Measurements from ENCODE around the gene SPEM2. TPM values are rescaled to one million over a fixed set of nuclear protein-coding genes. Genes with fewer than 3 reads are reported as not detected.

Gene SPEM2
- total and polyA plus RNA-seq, 2 of the 4 experiments (the other 2 are of a cell fraction) = not detected

DNA sequence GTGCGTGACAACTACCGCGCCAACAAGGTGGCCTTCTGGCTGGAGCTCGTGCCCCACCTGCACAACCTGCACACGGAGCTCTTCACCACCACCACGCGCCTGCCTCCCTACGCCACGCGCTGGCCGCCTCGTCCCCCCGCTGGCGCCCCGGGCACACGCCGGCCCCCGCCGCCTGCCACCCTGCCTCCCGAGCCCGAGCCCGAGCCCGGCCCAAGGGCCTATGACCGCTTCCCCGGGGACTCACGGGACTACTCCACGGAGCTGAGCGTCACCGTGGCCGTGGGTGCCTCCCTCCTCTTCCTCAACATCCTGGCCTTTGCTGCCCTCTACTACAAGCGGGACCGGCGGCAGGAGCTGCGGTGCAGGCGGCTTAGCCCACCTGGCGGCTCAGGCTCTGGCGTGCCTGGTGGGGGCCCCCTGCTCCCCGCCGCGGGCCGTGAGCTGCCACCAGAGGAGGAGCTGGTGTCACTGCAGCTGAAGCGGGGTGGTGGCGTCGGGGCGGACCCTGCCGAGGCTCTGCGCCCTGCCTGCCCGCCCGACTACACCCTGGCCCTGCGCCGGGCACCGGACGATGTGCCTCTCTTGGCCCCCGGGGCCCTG is 8.3 kb upstream of the SPEM2 start:
- ATAC-seq (ENCODE audit: low read depth) (no peak), DNase-seq (no peak)
- Histone ChIP-seq H2AK9ac (replicated peaks; ENCODE audit: low read depth, low read length, poor library complexity) (peak overlapping the region; percentile 0), H3K23ac (ENCODE audit: low read depth, low read length) (no peak overlapping the region), H3K9me3 (ENCODE audit: control insufficient read depth, insufficient read depth, low read length) (no peaks in the 10 kb centered on the region), H3K27ac (ENCODE audit: insufficient read depth, low read length) (no peak overlapping the region), H3K18ac (ENCODE audit: low read depth, low read length) (no peak overlapping the region), H3K4me3 (ENCODE audit: insufficient read depth, low read depth, low read length) (no peak overlapping the region), H3K56ac (ENCODE audit: extremely low read depth, insufficient read depth, low read length) (no peak overlapping the region), H2AFZ (replicated peaks; ENCODE audit: low read length, poor library complexity) (no peak overlapping the region), H2BK5ac (ENCODE audit: low read depth, low read length, poor library complexity, severe bottlenecking) (no peak overlapping the region), H2BK15ac (ENCODE audit: low read depth, low read length) (no peak overlapping the region), H3K27me3 (ENCODE audit: control insufficient read depth, insufficient read depth, low read length) (no peaks in the 10 kb centered on the region), H4K20me1 (ENCODE audit: insufficient read depth, low read length) (peaks cover 7% of the 10 kb centered on the region; the same call in 1 of the 2 replicates), H2BK20ac (ENCODE audit: low read depth, low read length) (no peak overlapping the region), H2BK120ac (ENCODE audit: low read depth, low read length) (no peak overlapping the region), H2AK5ac (ENCODE audit: low read depth, low read length) (no peak overlapping the region), H4K5ac (ENCODE audit: low read depth, low read length) (no peak overlapping the region), H3K36me3 (ENCODE audit: control insufficient read depth, insufficient read depth, low read length) (peaks cover 27% of the 10 kb centered on the region), H3K14ac (replicated peaks; ENCODE audit: low read depth, low read length) (no peak overlapping the region), H4K8ac (ENCODE audit: low read depth in 2 of 2, low read length in 2 of 2) (no peak overlapping the region), H3K4ac (ENCODE audit: low read depth, low read length) (no peak overlapping the region), H3K9me1 (ENCODE audit: insufficient read depth, low read length) (peaks cover 2% of the 10 kb centered on the region; the same call in 1 of the 2 replicates), H3K4me2 (ENCODE audit: low read depth, low read length) (no peak overlapping the region), H4K91ac (ENCODE audit: insufficient read depth, low read depth, low read length) (no peak overlapping the region), H3K9ac (ENCODE audit: low read depth, low read length) (no peak overlapping the region), H3K4me1 (ENCODE audit: control insufficient read depth, insufficient read depth, low read length) (peaks cover 4% of the 10 kb centered on the region; the same call in 1 of the 2 replicates), H3K79me1 (ENCODE audit: low read depth in 1 of 2, low read length in 2 of 2) (no peaks in the 10 kb centered on the region; a peak in 1 of 4 replicates)
- intact Hi-C loops (cut with micrococcal nuclease) (no loop called here), dilution Hi-C loops (cut with HindIII; ENCODE audit: low sequenced_read_pairs, unreplicated experiment) (no loop called here), in situ Hi-C loops (cut with MboI; ENCODE audit: low sequenced_read_pairs) (no loop called here)
- CTCF ChIA-PET = no interaction called here
- POLR2A ChIA-PET (ENCODE audit: unreplicated experiment) = no interaction called here
- 96% methylated on average over 24 of the region's 54 CpGs; no CpG with 5 or more reads in 1 of the 2 experiments for WGBS, 2 experiments (ENCODE audit: extremely low coverage in 2 of 2, insufficient read length in 1 of 2)
- BruUV-seq (replicated peaks) = no TSS peak
- TF ChIP-seq SMC3 (IDR thresholded peaks at IDR 0.05; ENCODE audit: low read depth, low read length) (no peak), NFE2L2 (IDR thresholded peaks at IDR 0.05; ENCODE audit: low read depth, low read length) (no peak), MXI1 (IDR thresholded peaks at IDR 0.05; ENCODE audit: borderline replicate concordance, low read depth, low read length) (no peak), MAZ (IDR thresholded peaks at IDR 0.05; ENCODE audit: borderline replicate concordance, low read depth, low read length) (no peak), MAFK (IDR thresholded peaks at IDR 0.05; ENCODE audit: low read depth, low read length) (no peak), FOS (IDR thresholded peaks at IDR 0.05; ENCODE audit: low read depth, low read length) (no peak), POLR2A (IDR thresholded peaks at IDR 0.05; ENCODE audit: low read depth, low read length) (no peak), CEBPB (IDR thresholded peaks at IDR 0.05; ENCODE audit: low read depth, low read length) (no peak), BHLHE40 (IDR thresholded peaks at IDR 0.05; ENCODE audit: low read depth, low read length) (no peak), RFX5 (IDR thresholded peaks at IDR 0.05; ENCODE audit: low read depth, low read length) (no peak), RAD21 (IDR thresholded peaks at IDR 0.05; ENCODE audit: low read length) (no peak), RCOR1 (IDR thresholded peaks at IDR 0.05; ENCODE audit: insufficient replicate concordance, low read length) (no peak), CHD1 (IDR thresholded peaks at IDR 0.05; ENCODE audit: low read depth, low read length) (no peak)
- TF ChIP-seq, protein P1, sequence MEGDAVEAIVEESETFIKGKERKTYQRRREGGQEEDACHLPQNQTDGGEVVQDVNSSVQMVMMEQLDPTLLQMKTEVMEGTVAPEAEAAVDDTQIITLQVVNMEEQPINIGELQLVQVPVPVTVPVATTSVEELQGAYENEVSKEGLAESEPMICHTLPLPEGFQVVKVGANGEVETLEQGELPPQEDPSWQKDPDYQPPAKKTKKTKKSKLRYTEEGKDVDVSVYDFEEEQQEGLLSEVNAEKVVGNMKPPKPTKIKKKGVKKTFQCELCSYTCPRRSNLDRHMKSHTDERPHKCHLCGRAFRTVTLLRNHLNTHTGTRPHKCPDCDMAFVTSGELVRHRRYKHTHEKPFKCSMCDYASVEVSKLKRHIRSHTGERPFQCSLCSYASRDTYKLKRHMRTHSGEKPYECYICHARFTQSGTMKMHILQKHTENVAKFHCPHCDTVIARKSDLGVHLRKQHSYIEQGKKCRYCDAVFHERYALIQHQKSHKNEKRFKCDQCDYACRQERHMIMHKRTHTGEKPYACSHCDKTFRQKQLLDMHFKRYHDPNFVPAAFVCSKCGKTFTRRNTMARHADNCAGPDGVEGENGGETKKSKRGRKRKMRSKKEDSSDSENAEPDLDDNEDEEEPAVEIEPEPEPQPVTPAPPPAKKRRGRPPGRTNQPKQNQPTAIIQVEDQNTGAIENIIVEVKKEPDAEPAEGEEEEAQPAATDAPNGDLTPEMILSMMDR (conservative IDR thresholded peaks at IDR 0.05; ENCODE audit: low read depth, low read length) = no peak
- TF ChIP-seq, protein P2, sequence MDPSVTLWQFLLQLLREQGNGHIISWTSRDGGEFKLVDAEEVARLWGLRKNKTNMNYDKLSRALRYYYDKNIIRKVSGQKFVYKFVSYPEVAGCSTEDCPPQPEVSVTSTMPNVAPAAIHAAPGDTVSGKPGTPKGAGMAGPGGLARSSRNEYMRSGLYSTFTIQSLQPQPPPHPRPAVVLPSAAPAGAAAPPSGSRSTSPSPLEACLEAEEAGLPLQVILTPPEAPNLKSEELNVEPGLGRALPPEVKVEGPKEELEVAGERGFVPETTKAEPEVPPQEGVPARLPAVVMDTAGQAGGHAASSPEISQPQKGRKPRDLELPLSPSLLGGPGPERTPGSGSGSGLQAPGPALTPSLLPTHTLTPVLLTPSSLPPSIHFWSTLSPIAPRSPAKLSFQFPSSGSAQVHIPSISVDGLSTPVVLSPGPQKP (IDR thresholded peaks at IDR 0.05; ENCODE audit: borderline replicate concordance, low read depth, low read length) = no peak
- TF ChIP-seq, protein P3, sequence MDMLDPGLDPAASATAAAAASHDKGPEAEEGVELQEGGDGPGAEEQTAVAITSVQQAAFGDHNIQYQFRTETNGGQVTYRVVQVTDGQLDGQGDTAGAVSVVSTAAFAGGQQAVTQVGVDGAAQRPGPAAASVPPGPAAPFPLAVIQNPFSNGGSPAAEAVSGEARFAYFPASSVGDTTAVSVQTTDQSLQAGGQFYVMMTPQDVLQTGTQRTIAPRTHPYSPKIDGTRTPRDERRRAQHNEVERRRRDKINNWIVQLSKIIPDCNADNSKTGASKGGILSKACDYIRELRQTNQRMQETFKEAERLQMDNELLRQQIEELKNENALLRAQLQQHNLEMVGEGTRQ (IDR thresholded peaks at IDR 0.05; ENCODE audit: low read depth, low read length) = no peak
